Measurements from ENCODE around the gene ROR1.
A peak's percentile ranks its signal among the peaks of the same experiment; 100 is the strongest.

The ROR1 gene

GRCh38 chr1:63887809-63888208, 114.0 kb downstream of the ROR1 start:
- no peak for DNase-seq (ENCODE audit: low read depth)
- H3K4me3 ChIP-seq (ENCODE audit: control insufficient read depth, low read depth, low read length): no peak overlapping the region
- no peak for TF ChIP-seq CTCF (conservative IDR thresholded peaks at IDR 0.05; ENCODE audit: control insufficient read depth, insufficient read depth, low read depth, low read length)

GRCh38 chr1:63888984-63889383, 115.2 kb downstream of the ROR1 start:
- peak; percentile 96 for DNase-seq (ENCODE audit: low read depth)
- no peak for TF ChIP-seq CTCF (conservative IDR thresholded peaks at IDR 0.05; ENCODE audit: control insufficient read depth, insufficient read depth, low read depth, low read length)
- H3K4me3 ChIP-seq (ENCODE audit: control insufficient read depth, low read depth, low read length): no peak overlapping the region

GRCh38 chr1:63890468-63890867, 116.7 kb downstream of the ROR1 start:
- DNase-seq (ENCODE audit: low read depth): no peak
- no peak overlapping the region for H3K4me3 ChIP-seq (ENCODE audit: control insufficient read depth, low read depth, low read length)
- no peak for TF ChIP-seq CTCF (conservative IDR thresholded peaks at IDR 0.05; ENCODE audit: control insufficient read depth, insufficient read depth, low read depth, low read length)

- H3K4me3 ChIP-seq (ENCODE audit: control insufficient read depth, low read depth, low read length): no peak overlapping the region
- no peak for TF ChIP-seq CTCF (conservative IDR thresholded peaks at IDR 0.05; ENCODE audit: control insufficient read depth, insufficient read depth, low read depth, low read length)
- no peak for DNase-seq (ENCODE audit: low read depth)
Measured at GRCh38 chr1:63891060-63891690, 117.4 kb downstream of the ROR1 start.

GRCh38 chr1:63892632-63893395, 119.0 kb downstream of the ROR1 start:
- peak; percentile 75 for DNase-seq (ENCODE audit: low read depth)
- H3K4me3 ChIP-seq (ENCODE audit: control insufficient read depth, low read depth, low read length): no peak overlapping the region
- no peak for TF ChIP-seq CTCF (conservative IDR thresholded peaks at IDR 0.05; ENCODE audit: control insufficient read depth, insufficient read depth, low read depth, low read length)

- H3K4me3 ChIP-seq (ENCODE audit: control insufficient read depth, low read depth, low read length): no peak overlapping the region
- no peak for TF ChIP-seq CTCF (conservative IDR thresholded peaks at IDR 0.05; ENCODE audit: control insufficient read depth, insufficient read depth, low read depth, low read length)
- DNase-seq (ENCODE audit: low read depth): peak; percentile 41
Measured at GRCh38 chr1:63893976-63894375, 120.2 kb downstream of the ROR1 start.
